PC-9 (cell line): ENCODE results near the gene OR4D9. TPM values are rescaled to one million over a fixed set of nuclear protein-coding genes. Genes with fewer than 3 reads are reported as not detected.
A peak's percentile ranks its signal among the peaks of the same experiment; 100 is the strongest.

Source experiments
- BruUV-seq: library from RNA; stranded (reverse); fragments of 400-500 nt; replicated peaks from 2 replicates; lab custom pipeline; 2021; lab: Mats Ljungman, UMichigan
- CTCF ChIA-PET: fragments of 300-600 bp; sonication (Branson Sonifier 250); formaldehyde crosslinking; loops from one replicate; lab custom pipeline; 2022; ENCODE audit warnings: antibody characterized with exemption; lab: Charles Lee
- POLR2A ChIA-PET: fragments of 300-600 bp; sonication (Branson Sonifier 250); formaldehyde crosslinking; loops from one replicate; lab custom pipeline; 2022; ENCODE audit warnings: antibody characterized with exemption; ENCODE audit not compliant: unreplicated experiment; lab: Charles Lee
- DNase-seq, 2 experiments: peaks; one replicate each; pipeline versions ENCODE4 v3.0.0 to v3.0.0-alpha.2; 2015 to 2022; ENCODE audit warnings: mixed read lengths in 1 of 2
- H2AFZ ChIP-seq: fragments of 200-600 bp; sonication (generic); 2 replicates; pipeline ENCODE4 v1.8.1; 2017; ENCODE audit warnings: antibody characterized with exemption
- H3F3A ChIP-seq: fragments of 200-600 bp; sonication (generic); 2 replicates; pipeline ENCODE4 v1.8.1; 2017; ENCODE audit warnings: antibody characterized with exemption, mild to moderate bottlenecking, low read depth; ENCODE audit not compliant: insufficient read depth
- H3K27ac ChIP-seq: fragments of 200-600 bp; sonication (generic); 2 replicates; pipeline ENCODE4 v1.6.1; 2016; ENCODE audit warnings: mixed run types
- H3K27me3 ChIP-seq: fragments of 200-600 bp; sonication (generic); 2 replicates; pipeline ENCODE4 v1.6.1; 2016; ENCODE audit warnings: low read depth, mixed run types; ENCODE audit not compliant: insufficient read depth
- H3K36me3 ChIP-seq: fragments of 200-600 bp; sonication (generic); 2 replicates; pipeline ENCODE4 v1.6.1; 2016; ENCODE audit warnings: low read depth, mixed run types
- H3K4me1 ChIP-seq: fragments of 200-600 bp; sonication (generic); replicated peaks from 2 replicates; pipeline ENCODE4 v1.6.1; 2016; ENCODE audit warnings: mixed run types; ENCODE audit not compliant: insufficient read depth
- H3K4me2 ChIP-seq: fragments of 200-600 bp; sonication (generic); 2 replicates; pipeline ENCODE4 v1.6.1; 2017; ENCODE audit warnings: mixed run types
- H3K4me3 ChIP-seq: fragments of 200-600 bp; sonication (generic); 2 replicates; pipeline ENCODE4 v1.6.1; 2016; ENCODE audit warnings: mixed run types
- H3K79me2 ChIP-seq: fragments of 200-600 bp; sonication (generic); 2 replicates; pipeline ENCODE4 v1.6.1; 2017; ENCODE audit warnings: low read depth, mixed run types
- H3K9me2 ChIP-seq: fragments of 200-600 bp; sonication (generic); 2 replicates; pipeline ENCODE4 v1.8.1; 2017; ENCODE audit warnings: mild to moderate bottlenecking; ENCODE audit not compliant: insufficient read depth
- H3K9me3 ChIP-seq: fragments of 200-600 bp; sonication (generic); 2 replicates; pipeline ENCODE4 v1.8.1; 2016; ENCODE audit warnings: low read depth; ENCODE audit not compliant: insufficient read depth
- H4K20me1 ChIP-seq: fragments of 200-600 bp; sonication (generic); 2 replicates; pipeline ENCODE4 v1.8.1; 2017; ENCODE audit not compliant: insufficient read depth
- EZH2 ChIP-seq: fragments of 200-600 bp; sonication (generic); IDR thresholded peaks from 2 replicates; pipeline ENCODE4 v1.8.0; 2017; ENCODE audit warnings: antibody characterized with exemption, low read depth
- intact Hi-C: fragments of 100-400 bp; cut with micrococcal nuclease; formaldehyde crosslinking; loops from one replicate; pipeline ENCODE4 v1.10.0; 2022; ENCODE audit not compliant: unreplicated experiment
- total RNA-seq: library from RNA; stranded (reverse); gene quantifications from 2 replicates; pipeline ENCODE4 v1.2.3, GENCODE V29; 2021
- TF ChIP-seq, protein P1 (sequence below): fragments of 200-600 bp; sonication (generic); conservative IDR thresholded peaks from 2 replicates; pipeline ENCODE4 v1.6.1; 2017; ENCODE audit warnings: mixed run types, antibody characterized with exemption, mild to moderate bottlenecking, moderate library complexity

Gene OR4D9
- total RNA-seq, 1 experiment from 2014 or later: not detected

DNA sequence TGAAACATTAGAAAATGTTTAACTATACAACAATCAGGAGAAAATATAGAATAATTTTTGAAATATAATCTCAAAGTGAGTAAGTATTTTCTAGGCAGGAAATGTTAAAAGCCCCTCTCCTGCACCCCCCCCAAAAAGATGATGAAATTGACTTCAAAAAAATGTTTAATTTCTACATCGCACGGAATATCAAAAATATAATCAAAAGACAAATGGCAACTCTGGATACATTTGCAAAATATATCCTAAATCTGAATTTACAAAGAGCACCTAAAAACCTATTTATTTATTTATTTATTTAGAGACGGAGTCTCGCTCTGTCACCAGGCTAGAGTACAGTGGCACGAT, 36.9 kb downstream of the OR4D9 start:
- BruUV-seq: no TSS peak
- POLR2A ChIA-PET: no interaction called here
- Histone ChIP-seq H2AFZ (no peak overlapping the region), H3K4me1 (peaks cover 33% of the 10 kb centered on the region), H3K9me2 (no peaks in the 10 kb centered on the region), H3K4me2 (peak overlapping the region; percentile 73; the same call in 1 of the 2 replicates), H3K27ac (no peak overlapping the region), H3K9me3 (no peaks in the 10 kb centered on the region), H3F3A (peaks cover 43% of the 10 kb centered on the region), H3K79me2 (no peaks in the 10 kb centered on the region), H3K27me3 (no peaks in the 10 kb centered on the region), H3K4me3 (no peak overlapping the region), H3K36me3 (no peaks in the 10 kb centered on the region), H4K20me1 (no peaks in the 10 kb centered on the region)
- CTCF ChIA-PET: interaction anchor here (0.8 kb wide), 1 partner anchor 11 kb away, joined by 4 read pairs; no protein-coding TSS in a partner anchor
- intact Hi-C loops: no loop called here
- no peak for DNase-seq
- no peak for TF ChIP-seq EZH2
- TF ChIP-seq, protein P1, sequence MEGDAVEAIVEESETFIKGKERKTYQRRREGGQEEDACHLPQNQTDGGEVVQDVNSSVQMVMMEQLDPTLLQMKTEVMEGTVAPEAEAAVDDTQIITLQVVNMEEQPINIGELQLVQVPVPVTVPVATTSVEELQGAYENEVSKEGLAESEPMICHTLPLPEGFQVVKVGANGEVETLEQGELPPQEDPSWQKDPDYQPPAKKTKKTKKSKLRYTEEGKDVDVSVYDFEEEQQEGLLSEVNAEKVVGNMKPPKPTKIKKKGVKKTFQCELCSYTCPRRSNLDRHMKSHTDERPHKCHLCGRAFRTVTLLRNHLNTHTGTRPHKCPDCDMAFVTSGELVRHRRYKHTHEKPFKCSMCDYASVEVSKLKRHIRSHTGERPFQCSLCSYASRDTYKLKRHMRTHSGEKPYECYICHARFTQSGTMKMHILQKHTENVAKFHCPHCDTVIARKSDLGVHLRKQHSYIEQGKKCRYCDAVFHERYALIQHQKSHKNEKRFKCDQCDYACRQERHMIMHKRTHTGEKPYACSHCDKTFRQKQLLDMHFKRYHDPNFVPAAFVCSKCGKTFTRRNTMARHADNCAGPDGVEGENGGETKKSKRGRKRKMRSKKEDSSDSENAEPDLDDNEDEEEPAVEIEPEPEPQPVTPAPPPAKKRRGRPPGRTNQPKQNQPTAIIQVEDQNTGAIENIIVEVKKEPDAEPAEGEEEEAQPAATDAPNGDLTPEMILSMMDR: no peak

DNA sequence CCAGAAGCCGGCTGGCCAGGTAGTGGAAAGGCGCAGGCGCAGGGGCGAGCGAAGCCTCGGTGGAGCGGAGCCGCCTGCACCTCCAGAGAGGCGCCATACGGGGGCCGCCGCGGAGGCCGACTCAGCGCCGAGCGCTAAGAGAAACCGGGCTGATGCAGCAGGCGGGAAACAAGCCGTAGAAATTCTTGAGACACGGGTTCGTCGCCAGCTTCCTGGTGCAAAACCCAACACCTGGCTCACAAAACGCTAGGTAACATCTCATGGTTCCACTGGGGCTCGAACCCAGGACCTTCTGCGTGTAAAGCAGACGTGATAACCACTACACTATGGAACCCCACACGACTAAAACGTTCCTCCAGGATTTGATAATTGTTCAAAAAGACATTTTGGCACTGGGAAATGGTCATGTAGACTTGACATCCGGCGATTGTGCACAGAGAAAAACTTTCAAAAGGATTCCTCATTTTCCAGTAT, 39.1 kb downstream of the OR4D9 start:
- Histone ChIP-seq H3K4me2 (peak overlapping the region; percentile 73), H3K4me3 (peak overlapping the region; percentile 71), H3K4me1 (peaks cover 31% of the 10 kb centered on the region), H3F3A (peaks cover 44% of the 10 kb centered on the region), H3K9me2 (no peaks in the 10 kb centered on the region), H4K20me1 (no peaks in the 10 kb centered on the region), H2AFZ (peak overlapping the region; percentile 89), H3K27ac (peak overlapping the region; percentile 85), H3K36me3 (no peaks in the 10 kb centered on the region), H3K79me2 (no peaks in the 10 kb centered on the region), H3K27me3 (no peaks in the 10 kb centered on the region), H3K9me3 (no peaks in the 10 kb centered on the region)
- CTCF ChIA-PET: no interaction called here
- TF ChIP-seq EZH2: no peak
- TF ChIP-seq, protein P1: peak; percentile 56; the same call in 1 of the 2 replicates
- intact Hi-C loops: loop anchor here (2.0 to 10.0 kb wide), 7 partner anchors 66 to 1776 kb away; partner anchors contain the start of genes DTX4, LPXN, MRPL16 and STX3
- POLR2A ChIA-PET: interaction anchor here (0.5 to 0.6 kb wide), 3 partner anchors 204 to 972 kb away, joined by 3 to 6 read pairs (median 3); no protein-coding TSS in a partner anchor
- TSS peak; percentile 99 for BruUV-seq
- peak; percentile 91 to 94 for DNase-seq

DNA sequence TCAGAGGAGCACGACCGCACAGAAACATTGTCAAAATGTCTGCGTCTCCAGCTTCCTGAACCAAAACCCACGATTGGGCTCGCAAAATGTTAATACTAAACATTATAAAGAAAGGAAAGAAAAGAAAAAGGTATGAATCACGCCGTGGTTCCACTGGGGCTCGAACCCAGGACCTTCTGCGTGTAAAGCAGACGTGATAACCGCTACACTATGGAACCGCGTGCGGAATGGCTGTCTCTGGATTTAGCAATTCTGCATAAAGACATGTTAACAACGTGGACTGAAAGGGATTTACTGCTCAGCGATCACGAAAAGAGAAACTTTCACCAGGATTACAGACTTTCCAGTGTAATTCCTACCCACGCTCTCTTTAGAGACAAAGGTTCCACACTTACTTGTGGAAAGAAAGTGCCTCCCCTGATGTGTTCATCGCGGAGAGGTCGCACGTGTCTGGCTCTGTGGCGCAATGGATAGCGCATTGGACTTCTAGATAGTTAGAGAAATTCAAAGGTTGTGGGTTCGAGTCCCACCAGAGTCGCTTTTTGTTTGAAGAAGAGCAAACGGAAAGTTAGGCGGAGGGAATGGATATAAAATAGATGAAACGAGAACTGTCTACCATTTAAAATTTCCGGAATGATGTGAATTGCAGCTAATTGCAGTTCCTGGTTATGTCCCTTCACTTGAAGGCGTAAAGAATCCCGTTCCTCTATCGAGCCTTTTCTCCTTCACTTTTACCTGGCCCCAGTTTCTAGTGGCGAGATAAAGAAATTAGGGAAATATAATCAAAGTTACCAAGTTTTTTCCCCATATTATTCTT, 39.7 kb downstream of the OR4D9 start:
- intact Hi-C loops: loop anchor here (1.0 to 10.0 kb wide), 8 partner anchors 9 to 1776 kb away; partner anchors contain the start of genes DTX4, LPXN, MRPL16 and STX3
- peak overlapping the region; percentile 73 for H3K4me2 ChIP-seq
- ChIA-PET POLR2A (interaction anchor here (0.5 kb wide), 1 partner anchor 973 kb away, joined by 3 read pairs; no protein-coding TSS in a partner anchor), CTCF (no interaction called here)
- peaks cover 51% of the 10 kb centered on the region for H3F3A ChIP-seq
- H3K4me3 ChIP-seq: peak overlapping the region; percentile 71
- TF ChIP-seq, protein P1: no peak
- TF ChIP-seq EZH2: no peak
- H3K4me1 ChIP-seq: peaks cover 32% of the 10 kb centered on the region
- no peaks in the 10 kb centered on the region for H3K27me3 ChIP-seq
- BruUV-seq: no TSS peak
- no peaks in the 10 kb centered on the region for H3K9me3 ChIP-seq
- DNase-seq: peak; percentile 80 to 83
- no peaks in the 10 kb centered on the region for H3K79me2 ChIP-seq
- H3K9me2 ChIP-seq: no peaks in the 10 kb centered on the region
- H3K27ac ChIP-seq: peak overlapping the region; percentile 85
- H4K20me1 ChIP-seq: no peaks in the 10 kb centered on the region
- H2AFZ ChIP-seq: peak overlapping the region; percentile 89
- H3K36me3 ChIP-seq: no peaks in the 10 kb centered on the region
